HCT116 (cell line): ENCODE data around the gene ITPR2.
"Not testable (repeated sequence)": the region's sequence is repeated elsewhere in the genome, so short reads cannot be mapped to it uniquely, and the experiment has no call there.

Experiments used
- CTCF ChIP-seq, 3 experiments: fragments of 200-600 bp in 1 of 3; sonication (generic) in 1 of 3; IDR thresholded peaks in 2 of 3; conservative IDR thresholded peaks in 1 of 3; 2 replicates each; pipeline ENCODE4 v1.5.1; 2012 to 2017; ENCODE audit warnings: low read depth in 2 of 3, low read length in 2 of 3, antibody characterized with exemption in 1 of 3, borderline replicate concordance in 1 of 3, control low read depth in 1 of 3, mild to moderate bottlenecking in 1 of 3, mixed read lengths in 1 of 3, mixed run types in 1 of 3, moderate library complexity in 1 of 3; ENCODE audit not compliant: insufficient read depth in 1 of 3
- EZH2phosphoT487 ChIP-seq: fragments of 200-600 bp; IDR thresholded peaks from 2 replicates; pipeline ENCODE4 v1.6.1; 2018; ENCODE audit warnings: antibody characterized with exemption, borderline replicate concordance
- POLR2AphosphoS5 ChIP-seq: IDR thresholded peaks from 2 replicates; pipeline ENCODE4 v1.6.1; 2011; ENCODE audit warnings: mild to moderate bottlenecking, low read depth, low read length, moderate library complexity
- REST ChIP-seq: IDR thresholded peaks from 2 replicates; pipeline ENCODE4 v1.6.1; 2012; ENCODE audit warnings: low read depth
- SIN3A ChIP-seq: IDR thresholded peaks from 2 replicates; pipeline ENCODE4 v1.6.1; 2012; ENCODE audit warnings: low read depth
- SP1 ChIP-seq: IDR thresholded peaks from 2 replicates; pipeline ENCODE4 v1.6.1; 2012; ENCODE audit warnings: low read depth
- ZBTB33 ChIP-seq: IDR thresholded peaks from 2 replicates; pipeline ENCODE4 v1.6.1; 2011; ENCODE audit warnings: mild to moderate bottlenecking, low read length, moderate library complexity; ENCODE audit not compliant: insufficient replicate concordance; ENCODE audit errors: extremely low read depth

- TF ChIP-seq ZBTB33; SP1; CTCF (IDR thresholded peaks at IDR 0.05 in 2 of 3, conservative IDR thresholded peaks at IDR 0.05 in 1 of 3; ENCODE audit: borderline replicate concordance in 1 of 3, insufficient read depth in 1 of 3, low read depth in 2 of 3, low read length in 2 of 3); REST; POLR2AphosphoS5; EZH2phosphoT487; SIN3A: not testable (repeated sequence)
Measured at GRCh38 chr12:26755362-26755761, 77.6 kb downstream of the ITPR2 start.
